ENCODE measurements around the gene ADGRL3.

DNA sequence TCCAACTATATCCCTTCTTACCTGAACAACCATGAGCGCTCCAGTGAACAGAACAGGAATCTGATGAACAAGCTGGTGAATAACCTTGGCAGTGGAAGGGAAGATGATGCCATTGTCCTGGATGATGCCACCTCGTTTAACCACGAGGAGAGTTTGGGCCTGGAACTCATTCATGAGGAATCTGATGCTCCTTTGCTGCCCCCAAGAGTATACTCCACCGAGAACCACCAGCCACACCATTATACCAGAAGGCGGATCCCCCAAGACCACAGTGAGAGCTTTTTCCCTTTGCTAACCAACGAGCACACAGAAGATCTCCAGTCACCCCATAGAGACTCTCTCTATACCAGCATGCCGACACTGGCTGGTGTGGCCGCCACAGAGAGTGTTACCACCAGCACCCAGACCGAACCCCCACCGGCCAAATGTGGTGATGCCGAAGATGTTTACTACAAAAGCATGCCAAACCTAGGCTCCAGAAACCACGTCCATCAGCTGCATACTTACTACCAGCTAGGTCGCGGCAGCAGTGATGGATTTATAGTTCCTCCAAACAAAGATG is 870.2 kb downstream of the ADGRL3 start:
- TF ChIP-seq, protein P1, sequence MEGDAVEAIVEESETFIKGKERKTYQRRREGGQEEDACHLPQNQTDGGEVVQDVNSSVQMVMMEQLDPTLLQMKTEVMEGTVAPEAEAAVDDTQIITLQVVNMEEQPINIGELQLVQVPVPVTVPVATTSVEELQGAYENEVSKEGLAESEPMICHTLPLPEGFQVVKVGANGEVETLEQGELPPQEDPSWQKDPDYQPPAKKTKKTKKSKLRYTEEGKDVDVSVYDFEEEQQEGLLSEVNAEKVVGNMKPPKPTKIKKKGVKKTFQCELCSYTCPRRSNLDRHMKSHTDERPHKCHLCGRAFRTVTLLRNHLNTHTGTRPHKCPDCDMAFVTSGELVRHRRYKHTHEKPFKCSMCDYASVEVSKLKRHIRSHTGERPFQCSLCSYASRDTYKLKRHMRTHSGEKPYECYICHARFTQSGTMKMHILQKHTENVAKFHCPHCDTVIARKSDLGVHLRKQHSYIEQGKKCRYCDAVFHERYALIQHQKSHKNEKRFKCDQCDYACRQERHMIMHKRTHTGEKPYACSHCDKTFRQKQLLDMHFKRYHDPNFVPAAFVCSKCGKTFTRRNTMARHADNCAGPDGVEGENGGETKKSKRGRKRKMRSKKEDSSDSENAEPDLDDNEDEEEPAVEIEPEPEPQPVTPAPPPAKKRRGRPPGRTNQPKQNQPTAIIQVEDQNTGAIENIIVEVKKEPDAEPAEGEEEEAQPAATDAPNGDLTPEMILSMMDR (IDR thresholded peaks at IDR 0.05; ENCODE audit: low read depth, low read length, missing input control) = no peak
- no peak for TF ChIP-seq RAD21 (IDR thresholded peaks at IDR 0.05)
- TF ChIP-seq TAF1 (conservative IDR thresholded peaks at IDR 0.05) = no peak
- TF ChIP-seq NR2F2 (IDR thresholded peaks at IDR 0.05) = no peak
- TF ChIP-seq, protein P2, sequence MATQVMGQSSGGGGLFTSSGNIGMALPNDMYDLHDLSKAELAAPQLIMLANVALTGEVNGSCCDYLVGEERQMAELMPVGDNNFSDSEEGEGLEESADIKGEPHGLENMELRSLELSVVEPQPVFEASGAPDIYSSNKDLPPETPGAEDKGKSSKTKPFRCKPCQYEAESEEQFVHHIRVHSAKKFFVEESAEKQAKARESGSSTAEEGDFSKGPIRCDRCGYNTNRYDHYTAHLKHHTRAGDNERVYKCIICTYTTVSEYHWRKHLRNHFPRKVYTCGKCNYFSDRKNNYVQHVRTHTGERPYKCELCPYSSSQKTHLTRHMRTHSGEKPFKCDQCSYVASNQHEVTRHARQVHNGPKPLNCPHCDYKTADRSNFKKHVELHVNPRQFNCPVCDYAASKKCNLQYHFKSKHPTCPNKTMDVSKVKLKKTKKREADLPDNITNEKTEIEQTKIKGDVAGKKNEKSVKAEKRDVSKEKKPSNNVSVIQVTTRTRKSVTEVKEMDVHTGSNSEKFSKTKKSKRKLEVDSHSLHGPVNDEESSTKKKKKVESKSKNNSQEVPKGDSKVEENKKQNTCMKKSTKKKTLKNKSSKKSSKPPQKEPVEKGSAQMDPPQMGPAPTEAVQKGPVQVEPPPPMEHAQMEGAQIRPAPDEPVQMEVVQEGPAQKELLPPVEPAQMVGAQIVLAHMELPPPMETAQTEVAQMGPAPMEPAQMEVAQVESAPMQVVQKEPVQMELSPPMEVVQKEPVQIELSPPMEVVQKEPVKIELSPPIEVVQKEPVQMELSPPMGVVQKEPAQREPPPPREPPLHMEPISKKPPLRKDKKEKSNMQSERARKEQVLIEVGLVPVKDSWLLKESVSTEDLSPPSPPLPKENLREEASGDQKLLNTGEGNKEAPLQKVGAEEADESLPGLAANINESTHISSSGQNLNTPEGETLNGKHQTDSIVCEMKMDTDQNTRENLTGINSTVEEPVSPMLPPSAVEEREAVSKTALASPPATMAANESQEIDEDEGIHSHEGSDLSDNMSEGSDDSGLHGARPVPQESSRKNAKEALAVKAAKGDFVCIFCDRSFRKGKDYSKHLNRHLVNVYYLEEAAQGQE (IDR thresholded peaks at IDR 0.05) = no peak
- TF ChIP-seq RXRA (IDR thresholded peaks at IDR 0.05) = no peak
- no peak for TF ChIP-seq YY1 (IDR thresholded peaks at IDR 0.05)
- TF ChIP-seq, protein P3, sequence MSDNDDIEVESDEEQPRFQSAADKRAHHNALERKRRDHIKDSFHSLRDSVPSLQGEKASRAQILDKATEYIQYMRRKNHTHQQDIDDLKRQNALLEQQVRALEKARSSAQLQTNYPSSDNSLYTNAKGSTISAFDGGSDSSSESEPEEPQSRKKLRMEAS (IDR thresholded peaks at IDR 0.05) = no peak

All from liver (tissue), 3 donors.